Stimulated activated CD8-positive, alpha-beta memory T cell treated with anti-CD3 and anti-CD28 coated beads, Interleukin-12 subunit alpha, Interleukin-12 subunit beta, amount 100 ng/mL, for 24 hours (primary cell): ENCODE data around the gene NBAS.
"Not testable (repeated sequence)": the region's sequence is repeated elsewhere in the genome, so short reads cannot be mapped to it uniquely, and the experiment has no call there.

Experiments
- DNase-seq: peaks from one replicate; pipeline ENCODE4 v3.0.0-alpha.2; 2020; ENCODE audit errors: extremely low read depth

The NBAS gene

GRCh38 chr2:15559379-15560139, 1.6 kb downstream of the NBAS start:
- no peak for DNase-seq

- DNase-seq: no peak
These were observed 3.2 kb downstream of the NBAS start for GRCh38 chr2:15557887-15558311.

- DNase-seq: no peak
These were observed 4.7 kb downstream of the NBAS start for GRCh38 chr2:15556311-15556930.

- DNase-seq: no peak
These were observed 5.4 kb downstream of the NBAS start for GRCh38 chr2:15555760-15556193.

- DNase-seq: no peak
These were observed 6.5 kb downstream of the NBAS start for GRCh38 chr2:15554525-15555218.

GRCh38 chr2:15553951-15554350, 7.2 kb downstream of the NBAS start:
- DNase-seq: no peak

- no peak for DNase-seq
These were observed 7.6 kb downstream of the NBAS start for GRCh38 chr2:15553519-15553918.

- no peak for DNase-seq
These were observed 12.2 kb downstream of the NBAS start for GRCh38 chr2:15548974-15549373.

GRCh38 chr2:15547115-15547876, 13.8 kb downstream of the NBAS start:
- no peak for DNase-seq

- DNase-seq: no peak
These were observed 14.6 kb downstream of the NBAS start for GRCh38 chr2:15546297-15547098.

- no peak for DNase-seq
These were observed 16.9 kb downstream of the NBAS start for GRCh38 chr2:15544227-15544626.

GRCh38 chr2:15543541-15543940, 17.6 kb downstream of the NBAS start:
- DNase-seq: no peak

- DNase-seq: no peak
These were observed 18.1 kb downstream of the NBAS start for GRCh38 chr2:15543053-15543452.

GRCh38 chr2:15542269-15542668, 18.9 kb downstream of the NBAS start:
- not testable (repeated sequence) for DNase-seq

GRCh38 chr2:15540523-15540922, 20.6 kb downstream of the NBAS start:
- not testable (repeated sequence) for DNase-seq

GRCh38 chr2:15539999-15540398, 21.1 kb downstream of the NBAS start:
- DNase-seq: no peak

- DNase-seq: no peak
These were observed 22.3 kb downstream of the NBAS start for GRCh38 chr2:15538792-15539191.

- DNase-seq: no peak
These were observed 27.2 kb downstream of the NBAS start for GRCh38 chr2:15533860-15534480.

- DNase-seq: no peak
These were observed 28.1 kb downstream of the NBAS start for GRCh38 chr2:15532996-15533395.

- no peak for DNase-seq
These were observed 29.9 kb downstream of the NBAS start for GRCh38 chr2:15531095-15531854.
